K562 (cell line): ENCODE data around the gene ELK4. TPM values are rescaled to one million over a fixed set of nuclear protein-coding genes. Genes with fewer than 3 reads are reported as not detected.
A peak's percentile ranks its signal among the peaks of the same experiment; 100 is the strongest.

Source experiments
- ATAC-seq: fragments of 200-7000 bp; cut with Tn5 transposase; 3 replicates; pipeline ENCODE4 v1.9.1; 2020; ENCODE audit warnings: moderate library complexity
- BruUV-seq: library from RNA; stranded (reverse); fragments of 400-500 nt; replicated peaks from 2 replicates; lab custom pipeline; 2021; lab: Mats Ljungman, UMichigan
- CTCF ChIA-PET: fragments of 300-600 bp; formaldehyde crosslinking; extraction: SDS; loops from one replicate; lab custom pipeline; 2021; ENCODE audit warnings: low intra/inter-chr PET ratio; lab: Yijun Ruan, JAX
- POLR2A ChIA-PET: fragments of 300-600, 350-650 bp; sonication (Branson Sonifier 250); formaldehyde crosslinking; extraction: SDS; loops from one replicate; lab custom pipeline; 2021; ENCODE audit warnings: antibody characterized with exemption, inconsistent platforms; lab: Yijun Ruan, JAX
- DNase-seq, 4 experiments: peaks; one replicate each; pipeline versions ENCODE4 v3.0.0 to v3.0.0-alpha.2; 2011 to 2018; ENCODE audit warnings: low spot score in 3 of 4, mixed read lengths in 3 of 4; ENCODE audit errors: extremely low read depth in 1 of 4
- FAIRE-seq: peaks from 2 replicates; lab custom pipeline; 2011; peaks lifted over from hg19 to GRCh38; lab: Jason Lieb, UNC
- H2AFZ ChIP-seq: 2 replicates; pipeline ENCODE4 v1.6.0; 2011; ENCODE audit warnings: low read depth, low read length, control low read depth, inconsistent platforms
- H3K27ac ChIP-seq: fragments of 200-600 bp; 3 replicates; pipeline ENCODE4 v1.8.0; 2011; ENCODE audit warnings: low read depth, mild to moderate bottlenecking, control low read depth, inconsistent platforms, low read length, moderate library complexity, mixed read lengths; ENCODE audit errors: extremely low read depth
- H3K27me3 ChIP-seq, 2 experiments: fragments of 300-600 bp in 1 of 2; 2 replicates in 1 of 2; 3 replicates in 1 of 2; pipeline versions ENCODE4 v1.6.0 to v1.8.0; 2011; ENCODE audit warnings: inconsistent platforms in 2 of 2, low read length in 2 of 2, mild to moderate bottlenecking in 1 of 2, mixed read lengths in 1 of 2, moderate library complexity in 1 of 2; ENCODE audit not compliant: control insufficient read depth in 2 of 2, insufficient read depth in 2 of 2
- H3K36me3 ChIP-seq: fragments of 300-600 bp; 3 replicates; pipeline ENCODE4 v1.8.0; 2011; ENCODE audit warnings: mild to moderate bottlenecking, low read length, inconsistent platforms; ENCODE audit not compliant: control insufficient read depth, insufficient read depth
- H3K4me1 ChIP-seq, 2 experiments: fragments of 200-600 bp in 1 of 2; replicated peaks in 1 of 2; 2 replicates in 1 of 2; 3 replicates in 1 of 2; pipeline versions ENCODE4 v1.5.1 to v1.8.0; 2011; ENCODE audit warnings: inconsistent platforms in 2 of 2, low read length in 2 of 2, mild to moderate bottlenecking in 1 of 2, mixed read lengths in 1 of 2, moderate library complexity in 1 of 2; ENCODE audit not compliant: control insufficient read depth in 2 of 2, insufficient read depth in 2 of 2
- H3K4me2 ChIP-seq: 2 replicates; pipeline ENCODE4 v1.6.1; 2011; ENCODE audit warnings: low read length, control low read depth, inconsistent platforms, mixed read lengths; ENCODE audit not compliant: insufficient read depth
- H3K4me3 ChIP-seq: fragments of 200-600 bp; sonication (generic), shearing (Covaris generic); 2 replicates; pipeline ENCODE4 v1.5.1; 2016; ENCODE audit warnings: control low read depth, inconsistent platforms
- H3K79me2 ChIP-seq: fragments of 200-600 bp; 3 replicates; pipeline ENCODE4 v1.8.0; 2011; ENCODE audit warnings: low read length, inconsistent platforms; ENCODE audit not compliant: control insufficient read depth, insufficient read depth
- H3K9ac ChIP-seq, 2 experiments: 2 replicates each; pipeline versions ENCODE4 v1.6.0 to v1.6.1; 2011; ENCODE audit warnings: low read depth in 2 of 2, low read length in 2 of 2, control low read depth in 1 of 2, inconsistent platforms in 1 of 2, mild to moderate bottlenecking in 1 of 2, mixed read lengths in 1 of 2; ENCODE audit not compliant: insufficient read depth in 1 of 2
- H3K9me1 ChIP-seq: one replicate; pipeline ENCODE4 v1.6.0; 2011; ENCODE audit warnings: inconsistent platforms, mild to moderate bottlenecking, low read length, moderate library complexity; ENCODE audit not compliant: control insufficient read depth, insufficient read depth
- H3K9me3 ChIP-seq: replicated peaks from 2 replicates; pipeline ENCODE4 v1.5.1; 2011; ENCODE audit warnings: low read depth, low read length, inconsistent platforms; ENCODE audit not compliant: control insufficient read depth, insufficient read depth
- H4K20me1 ChIP-seq: replicated peaks from 2 replicates; pipeline ENCODE4 v1.6.1; 2011; ENCODE audit warnings: low read length, inconsistent platforms, mixed read lengths; ENCODE audit not compliant: control insufficient read depth, insufficient read depth
- GATAD2A ChIP-seq: fragments of 450-650 bp; IDR thresholded peaks from 2 replicates; pipeline ENCODE4 v1.6.1; 2017
- GATAD2B ChIP-seq: fragments of 450-650 bp; IDR thresholded peaks from 2 replicates; pipeline ENCODE4 v1.6.1; 2017; ENCODE audit warnings: mild to moderate bottlenecking, borderline replicate concordance
- HMG20B ChIP-seq: fragments of 250-450 bp; sonication (Bioruptor Pico); IDR thresholded peaks from 2 replicates; pipeline ENCODE4 v1.5.0; 2021; ENCODE audit warnings: mild to moderate bottlenecking
- NR2C2 ChIP-seq, 2 experiments: fragments of 200-800 bp in 1 of 2; sonication (Bioruptor generic) in 1 of 2; sonication (generic) in 1 of 2; formaldehyde crosslinking in 1 of 2; IDR thresholded peaks; 2 replicates each; pipeline versions ENCODE4 v1.6.1 to v1.8.0; 2016 to 2022; ENCODE audit warnings: mild to moderate bottlenecking in 1 of 2, missing compliant biosample characterization in 1 of 2, missing genetic modification characterization in 1 of 2, missing genetic modification reagents in 1 of 2
- SMAD3 ChIP-seq: fragments of 450-650 bp; formaldehyde crosslinking; conservative IDR thresholded peaks from 2 replicates; pipeline ENCODE4 v1.4.0; 2020; ENCODE audit warnings: mild to moderate bottlenecking
- SMAD4 ChIP-seq: fragments of 250-450 bp; sonication (Bioruptor Pico); conservative IDR thresholded peaks from 2 replicates; pipeline ENCODE4 v1.8.0; 2021; ENCODE audit warnings: inconsistent platforms, mild to moderate bottlenecking, moderate library complexity
- ZNF766 ChIP-seq: fragments of 200-800 bp; sonication (Bioruptor generic); conservative IDR thresholded peaks from 2 replicates; pipeline ENCODE4 v1.6.1; 2016; ENCODE audit warnings: missing genetic modification characterization, missing compliant biosample characterization
- WGBS: fragments of 100-300 bp; shearing (Covaris generic); methylation state at CpG from one replicate; pipeline ENCODE4 v1.1.6; 2016; ENCODE audit warnings: low coverage, mixed read lengths; ENCODE audit not compliant: insufficient coverage; ENCODE audit errors: missing lambda C conversion rate; 5-methylcytosine and 5-hydroxymethylcytosine counted together
- in situ Hi-C: fragments of 300-500 bp; cut with MboI; formaldehyde crosslinking; loops from 4 replicates; pipeline ENCODE4 v1.15.0; 2018; ENCODE audit warnings: inconsistent platforms, mixed read lengths
- intact Hi-C: fragments of 100-400 bp; cut with micrococcal nuclease; formaldehyde crosslinking; loops from 2 replicates; pipeline ENCODE4 v1.14.2; 2022
- polyA plus RNA-seq, 8 experiments: library from polyadenylated mRNA; depleted of rRNA in 4 of 8; stranded (reverse) in 5 of 8; unstranded in 3 of 8; fragments of >200 nt; fragmentation: Nextera tagmentation in 2 of 8; fragmentation: Illumina TruSeq in 1 of 8; extraction: Ambion mirVana in 2 of 8; extraction: Trizol in 1 of 8; gene quantifications; 2 replicates each; pipeline versions ENCODE4 v1.2.1 to v1.2.3, GENCODE V29; 2011 to 2014; ENCODE audit warnings: inconsistent platforms in 1 of 8, missing spikeins in 1 of 8
- total RNA-seq, 7 experiments: library from RNA; depleted of rRNA in 6 of 7; stranded (reverse); fragments of >200 nt in 6 of 7; fragmentation: Illumina TruSeq in 2 of 7; extraction: Trizol in 2 of 7; gene quantifications; 2 replicates each; pipeline versions ENCODE4 v1.2.1 to v1.2.3, GENCODE V29; 2011 to 2021; ENCODE audit warnings: low replicate concordance in 1 of 7
- TF ChIP-seq, protein P1 (sequence below): fragments of 250-450 bp; sonication (Bioruptor Pico); IDR thresholded peaks from 2 replicates; pipeline ENCODE4 v1.8.0; 2021; ENCODE audit warnings: mild to moderate bottlenecking, moderate library complexity
- TF ChIP-seq, protein P2 (sequence below): fragments of 200-400 bp; formaldehyde crosslinking; IDR thresholded peaks from 2 replicates; pipeline ENCODE4 v1.6.1; 2017; ENCODE audit warnings: mild to moderate bottlenecking, low read depth, low read length, moderate library complexity

The ELK4 gene
- total and polyA plus RNA-seq, 9 of the 15 experiments (the other 6 are each of a cell fraction or from before 2014, with no cell fraction given): 2.0 to 21.7 (median 9.2) TPM

DNA sequence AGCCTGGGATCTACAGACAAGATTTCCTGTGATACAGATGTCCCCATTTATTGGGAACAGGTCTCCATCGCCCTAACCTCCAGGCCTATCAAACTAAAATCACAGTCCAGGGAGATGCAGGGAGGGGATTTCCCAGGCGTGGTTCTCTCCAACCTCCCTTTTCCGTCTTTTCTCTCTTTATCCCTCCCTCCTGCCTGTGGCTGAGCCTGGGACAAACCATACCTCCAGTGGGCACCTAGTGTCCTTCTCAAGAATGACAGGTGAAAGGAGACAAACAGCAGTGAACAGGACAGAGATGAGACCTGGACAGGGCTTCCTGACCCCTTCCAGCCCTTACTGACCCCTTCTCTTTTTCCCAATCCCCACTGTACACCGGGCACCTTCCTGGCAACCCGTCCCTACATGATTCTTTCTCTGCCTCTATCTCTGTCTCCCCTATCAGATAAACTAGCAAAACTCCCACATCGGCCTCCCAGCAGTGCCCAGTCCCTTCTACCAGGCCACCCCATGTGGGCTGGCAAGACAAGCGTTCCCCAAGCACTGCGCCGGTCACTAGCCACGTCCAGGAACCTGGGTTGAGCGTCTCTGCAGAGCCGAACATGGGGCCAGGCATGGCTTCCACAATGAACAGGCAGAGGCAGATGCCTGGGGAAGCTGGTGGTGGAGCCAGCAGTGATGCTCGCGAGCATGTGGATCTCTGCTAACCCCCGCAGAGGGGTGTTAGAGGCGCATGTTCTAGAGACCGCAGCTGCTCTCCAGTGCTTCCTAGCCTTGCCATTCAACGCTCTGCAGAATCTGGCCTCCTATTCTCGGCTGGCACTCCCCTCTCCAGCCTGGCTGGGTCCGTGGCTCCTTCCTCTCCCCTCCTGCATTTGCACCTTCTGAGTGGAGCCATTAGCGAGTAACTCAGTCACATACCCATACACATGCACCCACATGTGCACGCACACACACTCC lies 54.7 kb downstream of the ELK4 start:
- 2% methylated on average over 22 of the region's 22 CpGs for WGBS
- no peak overlapping the region for H3K4me2 ChIP-seq
- H3K9me3 ChIP-seq: no peaks in the 10 kb centered on the region
- H3K9ac ChIP-seq: no peak overlapping the region
- POLR2A ChIA-PET: interaction anchor here (1.4 kb wide), 1 partner anchor 14 kb away, joined by 3 read pairs; no protein-coding TSS in a partner anchor
- no peak overlapping the region for H3K27ac ChIP-seq
- in situ Hi-C loops (no loop called here), intact Hi-C loops (no loop called here)
- no peaks in the 10 kb centered on the region for H3K9me1 ChIP-seq
- peak; percentile 19 for FAIRE-seq
- H3K4me1 ChIP-seq: peaks cover 0 to 4% of the 10 kb centered on the region in 2 experiments; a peak in 1 of 5 replicates
- H2AFZ ChIP-seq: no peak overlapping the region
- peaks cover 34% of the 10 kb centered on the region for H4K20me1 ChIP-seq
- no peak overlapping the region for H3K4me3 ChIP-seq
- H3K79me2 ChIP-seq: no peaks in the 10 kb centered on the region
- no TSS peak for BruUV-seq
- H3K27me3 ChIP-seq: peaks cover 61 to 74% of the 10 kb centered on the region in 2 experiments
- peak; percentile 37 for ATAC-seq
- no peak for DNase-seq
- CTCF ChIA-PET: no interaction called here
- TF ChIP-seq, protein P1, sequence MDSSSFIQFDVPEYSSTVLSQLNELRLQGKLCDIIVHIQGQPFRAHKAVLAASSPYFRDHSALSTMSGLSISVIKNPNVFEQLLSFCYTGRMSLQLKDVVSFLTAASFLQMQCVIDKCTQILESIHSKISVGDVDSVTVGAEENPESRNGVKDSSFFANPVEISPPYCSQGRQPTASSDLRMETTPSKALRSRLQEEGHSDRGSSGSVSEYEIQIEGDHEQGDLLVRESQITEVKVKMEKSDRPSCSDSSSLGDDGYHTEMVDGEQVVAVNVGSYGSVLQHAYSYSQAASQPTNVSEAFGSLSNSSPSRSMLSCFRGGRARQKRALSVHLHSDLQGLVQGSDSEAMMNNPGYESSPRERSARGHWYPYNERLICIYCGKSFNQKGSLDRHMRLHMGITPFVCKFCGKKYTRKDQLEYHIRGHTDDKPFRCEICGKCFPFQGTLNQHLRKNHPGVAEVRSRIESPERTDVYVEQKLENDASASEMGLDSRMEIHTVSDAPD (CRISPR knock-in tag): no peak
- no peak for TF ChIP-seq GATAD2A
- TF ChIP-seq HMG20B: no peak
- TF ChIP-seq SMAD4 (CRISPR knock-in tag): no peak
- TF ChIP-seq ZNF766: no peak
- TF ChIP-seq, protein P2, sequence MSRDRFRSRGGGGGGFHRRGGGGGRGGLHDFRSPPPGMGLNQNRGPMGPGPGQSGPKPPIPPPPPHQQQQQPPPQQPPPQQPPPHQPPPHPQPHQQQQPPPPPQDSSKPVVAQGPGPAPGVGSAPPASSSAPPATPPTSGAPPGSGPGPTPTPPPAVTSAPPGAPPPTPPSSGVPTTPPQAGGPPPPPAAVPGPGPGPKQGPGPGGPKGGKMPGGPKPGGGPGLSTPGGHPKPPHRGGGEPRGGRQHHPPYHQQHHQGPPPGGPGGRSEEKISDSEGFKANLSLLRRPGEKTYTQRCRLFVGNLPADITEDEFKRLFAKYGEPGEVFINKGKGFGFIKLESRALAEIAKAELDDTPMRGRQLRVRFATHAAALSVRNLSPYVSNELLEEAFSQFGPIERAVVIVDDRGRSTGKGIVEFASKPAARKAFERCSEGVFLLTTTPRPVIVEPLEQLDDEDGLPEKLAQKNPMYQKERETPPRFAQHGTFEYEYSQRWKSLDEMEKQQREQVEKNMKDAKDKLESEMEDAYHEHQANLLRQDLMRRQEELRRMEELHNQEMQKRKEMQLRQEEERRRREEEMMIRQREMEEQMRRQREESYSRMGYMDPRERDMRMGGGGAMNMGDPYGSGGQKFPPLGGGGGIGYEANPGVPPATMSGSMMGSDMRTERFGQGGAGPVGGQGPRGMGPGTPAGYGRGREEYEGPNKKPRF: no peak
- no peak for TF ChIP-seq GATAD2B
- TF ChIP-seq SMAD3 (CRISPR knock-in tag): no peak
- TF ChIP-seq NR2C2 (CRISPR knock-in tag; IDR thresholded peaks at IDR 0.05): no peak
- TF ChIP-seq NR2C2 (tag; IDR thresholded peaks at IDR 0.05): no peak
- H3K36me3 ChIP-seq: no peaks in the 10 kb centered on the region
